Uterus (tissue), 2 donors: ENCODE results near the gene ZNF708.
"Not testable (repeated sequence)": the region's sequence is repeated elsewhere in the genome, so short reads cannot be mapped to it uniquely, and the experiment has no call there.

Experiments used
- CTCF ChIP-seq, 4 experiments: fragments of 200-600 bp in 2 of 4; fragments of 450-650 bp in 2 of 4; sonication (generic) in 2 of 4; IDR thresholded peaks; one replicate each; pipeline ENCODE4 v1.5.1; 2016 to 2019; ENCODE audit warnings: antibody characterized with exemption in 4 of 4, mild to moderate bottlenecking in 2 of 4, moderate library complexity in 1 of 4
- POLR2A ChIP-seq, 2 donors: fragments of 450-650 bp; IDR thresholded peaks; one replicate each; pipeline ENCODE4 v1.6.1; 2016; ENCODE audit warnings: antibody characterized with exemption in 2 of 2, mild to moderate bottlenecking in 1 of 2, moderate library complexity in 1 of 2

- TF ChIP-seq CTCF, POLR2A (IDR thresholded peaks at IDR 0.05): not testable (repeated sequence)
Observed at GRCh38 chr19:21344841-21345240, 15.6 kb upstream of the ZNF708 start.
